Measurements from ENCODE around the gene OGFOD1. TPM values are rescaled to one million over a fixed set of nuclear protein-coding genes. Genes with fewer than 3 reads are reported as not detected.
"Not testable (repeated sequence)": the region's sequence is repeated elsewhere in the genome, so short reads cannot be mapped to it uniquely, and the experiment has no call there.

OGFOD1 gene
- total RNA-seq, 1 donor from 2014 or later, result 55.4 TPM

DNA sequence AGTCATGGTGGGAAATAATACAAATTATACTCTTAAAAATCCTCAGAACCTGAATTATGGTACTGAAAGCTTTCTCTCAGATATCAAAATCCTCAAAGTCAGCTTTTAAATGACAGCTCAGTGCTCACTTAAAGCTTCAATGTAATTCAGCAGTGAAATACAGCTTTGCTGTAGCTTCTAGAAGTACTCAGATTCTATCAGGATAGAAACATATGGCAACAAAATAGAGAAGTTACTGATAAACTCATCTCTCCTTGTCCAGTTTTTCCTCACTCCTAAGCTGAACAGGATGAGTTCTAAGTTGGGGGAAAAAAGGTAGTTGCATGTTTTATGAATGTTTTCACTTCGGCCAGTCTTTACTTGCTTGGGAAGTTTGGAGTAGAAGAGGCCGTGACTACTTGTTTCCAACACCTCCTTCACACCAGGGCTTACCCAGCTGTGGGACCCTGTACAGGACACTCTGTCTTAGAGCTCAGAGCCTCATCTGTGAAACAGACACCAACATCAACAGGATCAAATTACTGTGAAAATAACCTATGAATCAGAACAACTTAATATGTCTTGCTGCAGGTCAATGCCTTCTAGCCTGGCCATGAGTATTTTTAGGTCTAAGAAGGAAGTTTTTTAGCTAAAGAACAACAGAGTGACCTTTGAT lies 30.2 kb downstream of the OGFOD1 start:
- H3K4me1 Mint-ChIP-seq, result no peaks in the 10 kb centered on the region
- H3K27ac Mint-ChIP-seq (ENCODE audit: unreplicated experiment), result no peak overlapping the region
- DNase-seq (ENCODE audit: low read depth, low spot score), result no peak
- no peaks in the 10 kb centered on the region for H3K27me3 Mint-ChIP-seq (ENCODE audit: low read depth)
- H3K4me3 Mint-ChIP-seq, result no peak overlapping the region
- H3K9me3 Mint-ChIP-seq, result no peaks in the 10 kb centered on the region
- TF ChIP-seq, protein P1, sequence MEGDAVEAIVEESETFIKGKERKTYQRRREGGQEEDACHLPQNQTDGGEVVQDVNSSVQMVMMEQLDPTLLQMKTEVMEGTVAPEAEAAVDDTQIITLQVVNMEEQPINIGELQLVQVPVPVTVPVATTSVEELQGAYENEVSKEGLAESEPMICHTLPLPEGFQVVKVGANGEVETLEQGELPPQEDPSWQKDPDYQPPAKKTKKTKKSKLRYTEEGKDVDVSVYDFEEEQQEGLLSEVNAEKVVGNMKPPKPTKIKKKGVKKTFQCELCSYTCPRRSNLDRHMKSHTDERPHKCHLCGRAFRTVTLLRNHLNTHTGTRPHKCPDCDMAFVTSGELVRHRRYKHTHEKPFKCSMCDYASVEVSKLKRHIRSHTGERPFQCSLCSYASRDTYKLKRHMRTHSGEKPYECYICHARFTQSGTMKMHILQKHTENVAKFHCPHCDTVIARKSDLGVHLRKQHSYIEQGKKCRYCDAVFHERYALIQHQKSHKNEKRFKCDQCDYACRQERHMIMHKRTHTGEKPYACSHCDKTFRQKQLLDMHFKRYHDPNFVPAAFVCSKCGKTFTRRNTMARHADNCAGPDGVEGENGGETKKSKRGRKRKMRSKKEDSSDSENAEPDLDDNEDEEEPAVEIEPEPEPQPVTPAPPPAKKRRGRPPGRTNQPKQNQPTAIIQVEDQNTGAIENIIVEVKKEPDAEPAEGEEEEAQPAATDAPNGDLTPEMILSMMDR (conservative IDR thresholded peaks at IDR 0.05), result no peak
- H3K36me3 Mint-ChIP-seq (ENCODE audit: low read depth), result peaks cover 16% of the 10 kb centered on the region

GRCh38 chr16:56482683-56483236 lies 31.4 kb downstream of the OGFOD1 start:
- Mint-ChIP-seq H3K27ac (ENCODE audit: unreplicated experiment) (no peak overlapping the region), H3K27me3 (ENCODE audit: low read depth) (no peaks in the 10 kb centered on the region), H3K36me3 (ENCODE audit: low read depth) (peaks cover 9% of the 10 kb centered on the region), H3K9me3 (no peaks in the 10 kb centered on the region), H3K4me1 (no peaks in the 10 kb centered on the region), H3K4me3 (no peak overlapping the region)
- no peak for DNase-seq (ENCODE audit: low read depth, low spot score)
- TF ChIP-seq, protein P1 (conservative IDR thresholded peaks at IDR 0.05), result no peak

DNA sequence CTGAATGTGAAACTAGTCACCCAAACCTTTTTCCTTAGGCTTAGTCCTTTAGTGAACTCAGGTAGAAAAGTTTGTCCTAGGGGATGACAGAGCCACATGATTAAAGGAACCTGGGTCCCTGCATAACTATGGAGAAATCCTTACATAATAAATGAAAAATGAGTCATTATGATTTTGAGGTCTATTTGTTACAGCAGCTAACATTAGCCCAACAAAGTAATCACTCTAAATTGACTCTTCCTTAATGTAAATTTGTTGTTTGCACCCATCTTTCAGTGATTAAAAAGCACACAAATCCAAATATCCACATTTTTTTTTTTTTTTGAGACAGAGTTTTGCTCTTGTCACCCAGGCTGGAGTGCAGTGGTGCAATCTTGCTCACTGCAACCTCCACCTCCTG lies 32.0 kb downstream of the OGFOD1 start:
- Mint-ChIP-seq H3K9me3 (no peaks in the 10 kb centered on the region), H3K4me1 (peaks cover 4% of the 10 kb centered on the region), H3K4me3 (no peak overlapping the region), H3K27me3 (ENCODE audit: low read depth) (no peaks in the 10 kb centered on the region), H3K27ac (ENCODE audit: unreplicated experiment) (no peak overlapping the region), H3K36me3 (ENCODE audit: low read depth) (peaks cover 9% of the 10 kb centered on the region)
- TF ChIP-seq, protein P1 (conservative IDR thresholded peaks at IDR 0.05), result no peak
- DNase-seq (ENCODE audit: low read depth, low spot score), result no peak

DNA sequence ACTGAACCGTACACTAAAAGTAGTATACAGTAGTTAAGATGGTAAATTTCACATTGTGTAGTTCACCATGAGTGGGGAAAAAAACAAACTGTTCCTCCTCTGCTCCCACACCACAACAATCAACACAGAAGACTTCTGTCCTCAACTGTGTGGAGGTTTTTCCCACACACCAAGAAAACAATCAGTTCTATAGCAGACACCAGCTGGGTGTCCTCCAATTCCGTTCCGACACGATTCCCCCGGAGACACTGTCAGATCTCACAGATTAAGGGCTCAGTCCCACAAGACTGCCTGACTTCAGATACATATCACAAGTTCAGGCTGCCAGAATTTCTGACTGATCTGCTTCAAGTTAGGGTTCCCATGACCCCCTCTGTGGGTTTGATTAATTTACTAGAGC lies 36.7 kb downstream of the OGFOD1 start:
- Mint-ChIP-seq H3K27ac (ENCODE audit: unreplicated experiment) (no peak overlapping the region), H3K4me3 (no peak overlapping the region)

DNA sequence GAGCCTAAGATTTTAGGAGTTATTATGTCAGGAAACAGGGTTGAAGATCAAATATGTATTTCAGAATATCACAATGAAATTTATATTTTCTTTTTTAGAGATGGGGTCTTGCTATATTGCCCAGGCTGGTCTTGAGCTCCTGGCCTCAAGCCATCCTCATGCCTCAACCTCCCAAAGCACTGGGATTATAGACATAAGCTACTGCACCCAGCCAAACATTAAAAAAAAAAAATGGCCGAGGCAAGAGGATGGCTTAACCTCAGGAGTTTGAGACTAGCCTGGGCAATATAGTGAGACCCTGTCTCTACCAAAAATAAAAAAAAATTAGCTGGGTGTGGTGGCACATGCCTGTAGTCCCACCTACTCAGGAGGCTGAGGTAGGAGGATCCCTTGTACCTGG lies 37.5 kb downstream of the OGFOD1 start:
- not testable (repeated sequence) for H3K4me1 Mint-ChIP-seq; H3K27me3 Mint-ChIP-seq (ENCODE audit: low read depth); H3K27ac Mint-ChIP-seq (ENCODE audit: unreplicated experiment); H3K36me3 Mint-ChIP-seq (ENCODE audit: low read depth); H3K9me3 Mint-ChIP-seq; DNase-seq (ENCODE audit: low read depth, low spot score); H3K4me3 Mint-ChIP-seq

More for the DNA sequence above, 36.7 kb downstream of the OGFOD1 start:
- Mint-ChIP-seq H3K4me1 (peaks cover 4% of the 10 kb centered on the region), H3K9me3 (no peaks in the 10 kb centered on the region), H3K27me3 (ENCODE audit: low read depth) (no peaks in the 10 kb centered on the region), H3K36me3 (ENCODE audit: low read depth) (peaks cover 7% of the 10 kb centered on the region)
- TF ChIP-seq, protein P1 (conservative IDR thresholded peaks at IDR 0.05), result no peak
- DNase-seq (ENCODE audit: low read depth, low spot score), result no peak

- DNase-seq (ENCODE audit: low read depth, low spot score), result no peak
- no peak overlapping the region for H3K4me3 Mint-ChIP-seq
- TF ChIP-seq, protein P1 (conservative IDR thresholded peaks at IDR 0.05), result no peak
- H3K9me3 Mint-ChIP-seq, result no peaks in the 10 kb centered on the region
- H3K36me3 Mint-ChIP-seq (ENCODE audit: low read depth), result peaks cover 10% of the 10 kb centered on the region
- no peaks in the 10 kb centered on the region for H3K27me3 Mint-ChIP-seq (ENCODE audit: low read depth)
- peaks cover 4% of the 10 kb centered on the region for H3K4me1 Mint-ChIP-seq
- H3K27ac Mint-ChIP-seq (ENCODE audit: unreplicated experiment), result no peak overlapping the region
Observed at GRCh38 chr16:56491657-56492261, 40.4 kb downstream of the OGFOD1 start.
